HCT116 (cell line): ENCODE measurements around the gene SEMA6B.
"Not testable (repeated sequence)": the region's sequence is repeated elsewhere in the genome, so short reads cannot be mapped to it uniquely, and the experiment has no call there.

Experiments
- EZH2 ChIP-seq: fragments of 200-600 bp; sonication (generic); IDR thresholded peaks from 2 replicates; pipeline ENCODE4 v1.6.1; 2017; ENCODE audit warnings: antibody characterized with exemption, mixed run types
- EZH2phosphoT487 ChIP-seq: fragments of 200-600 bp; IDR thresholded peaks from 2 replicates; pipeline ENCODE4 v1.6.1; 2018; ENCODE audit warnings: antibody characterized with exemption, borderline replicate concordance
- JUND ChIP-seq: IDR thresholded peaks from 2 replicates; pipeline ENCODE4 v1.6.1; 2012
- POLR2A ChIP-seq: IDR thresholded peaks from 2 replicates; pipeline ENCODE4 v1.7.0; 2011; ENCODE audit warnings: borderline replicate concordance; ENCODE audit not compliant: insufficient read depth, insufficient read length; ENCODE audit errors: extremely low read depth
- POLR2AphosphoS5 ChIP-seq: IDR thresholded peaks from 2 replicates; pipeline ENCODE4 v1.6.1; 2011; ENCODE audit warnings: mild to moderate bottlenecking, low read depth, low read length, moderate library complexity
- RAD21 ChIP-seq: IDR thresholded peaks from 2 replicates; pipeline ENCODE4 v1.6.1; 2012; ENCODE audit warnings: low read depth, mild to moderate bottlenecking
- REST ChIP-seq: IDR thresholded peaks from 2 replicates; pipeline ENCODE4 v1.6.1; 2012; ENCODE audit warnings: low read depth
- SP1 ChIP-seq: IDR thresholded peaks from 2 replicates; pipeline ENCODE4 v1.6.1; 2012; ENCODE audit warnings: low read depth
- SRF ChIP-seq: IDR thresholded peaks from 2 replicates; pipeline ENCODE4 v1.6.1; 2012; ENCODE audit warnings: low read depth
- TCF7L2 ChIP-seq: IDR thresholded peaks from 2 replicates; pipeline ENCODE4 v1.7.0; 2011; ENCODE audit warnings: borderline replicate concordance, inconsistent platforms; ENCODE audit not compliant: insufficient read depth, insufficient read length; ENCODE audit errors: extremely low read depth
- ZFX ChIP-seq: fragments of 450-650 bp; IDR thresholded peaks from 2 replicates; pipeline ENCODE4 v1.6.1; 2017
- TF ChIP-seq, protein P1 (sequence below), 3 experiments: fragments of 200-600 bp in 1 of 3; sonication (generic) in 1 of 3; IDR thresholded peaks in 2 of 3; conservative IDR thresholded peaks in 1 of 3; 2 replicates each; pipeline ENCODE4 v1.5.1; 2012 to 2017; ENCODE audit warnings: low read depth in 2 of 3, low read length in 2 of 3, antibody characterized with exemption in 1 of 3, borderline replicate concordance in 1 of 3, control low read depth in 1 of 3, mild to moderate bottlenecking in 1 of 3, mixed read lengths in 1 of 3, mixed run types in 1 of 3, moderate library complexity in 1 of 3; ENCODE audit not compliant: insufficient read depth in 1 of 3

GRCh38 chr19:4563562-4563961 is 4.1 kb upstream of the SEMA6B start:
- TF ChIP-seq, protein P1, sequence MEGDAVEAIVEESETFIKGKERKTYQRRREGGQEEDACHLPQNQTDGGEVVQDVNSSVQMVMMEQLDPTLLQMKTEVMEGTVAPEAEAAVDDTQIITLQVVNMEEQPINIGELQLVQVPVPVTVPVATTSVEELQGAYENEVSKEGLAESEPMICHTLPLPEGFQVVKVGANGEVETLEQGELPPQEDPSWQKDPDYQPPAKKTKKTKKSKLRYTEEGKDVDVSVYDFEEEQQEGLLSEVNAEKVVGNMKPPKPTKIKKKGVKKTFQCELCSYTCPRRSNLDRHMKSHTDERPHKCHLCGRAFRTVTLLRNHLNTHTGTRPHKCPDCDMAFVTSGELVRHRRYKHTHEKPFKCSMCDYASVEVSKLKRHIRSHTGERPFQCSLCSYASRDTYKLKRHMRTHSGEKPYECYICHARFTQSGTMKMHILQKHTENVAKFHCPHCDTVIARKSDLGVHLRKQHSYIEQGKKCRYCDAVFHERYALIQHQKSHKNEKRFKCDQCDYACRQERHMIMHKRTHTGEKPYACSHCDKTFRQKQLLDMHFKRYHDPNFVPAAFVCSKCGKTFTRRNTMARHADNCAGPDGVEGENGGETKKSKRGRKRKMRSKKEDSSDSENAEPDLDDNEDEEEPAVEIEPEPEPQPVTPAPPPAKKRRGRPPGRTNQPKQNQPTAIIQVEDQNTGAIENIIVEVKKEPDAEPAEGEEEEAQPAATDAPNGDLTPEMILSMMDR (IDR thresholded peaks at IDR 0.05 in 2 of 3, conservative IDR thresholded peaks at IDR 0.05 in 1 of 3; ENCODE audit: borderline replicate concordance in 1 of 3, insufficient read depth in 1 of 3, low read depth in 2 of 3, low read length in 2 of 3): not testable (repeated sequence)
- not testable (repeated sequence) for TF ChIP-seq SP1, EZH2, REST, SRF, JUND, EZH2phosphoT487, RAD21, ZFX, POLR2AphosphoS5, POLR2A, TCF7L2
